Endothelial cell (in vitro differentiated cells): Measurements from ENCODE around the gene BIRC7. TPM values are rescaled to one million over a fixed set of nuclear protein-coding genes. Genes with fewer than 3 reads are reported as not detected.

Experiments
- DNase-seq: peaks from one replicate; pipeline ENCODE4 v3.0.0; 2021; ENCODE audit warnings: low spot score
- H3K27ac Mint-ChIP-seq: one replicate; pipeline ENCODE4 v1.8.0; 2021; ENCODE audit warnings: mixed read lengths, inconsistent platforms; ENCODE audit not compliant: unreplicated experiment
- H3K27me3 Mint-ChIP-seq: one replicate; pipeline ENCODE4 v1.8.0; 2021; ENCODE audit warnings: mild to moderate bottlenecking, moderate library complexity, mixed read lengths, inconsistent platforms; ENCODE audit not compliant: unreplicated experiment
- H3K36me3 Mint-ChIP-seq: one replicate; pipeline ENCODE4 v1.8.0; 2021; ENCODE audit warnings: mild to moderate bottlenecking, low read depth, mixed read lengths, inconsistent platforms; ENCODE audit not compliant: unreplicated experiment
- H3K4me1 Mint-ChIP-seq: one replicate; pipeline ENCODE4 v1.8.0; 2021; ENCODE audit warnings: mild to moderate bottlenecking, mixed read lengths, inconsistent platforms; ENCODE audit not compliant: unreplicated experiment
- H3K4me3 Mint-ChIP-seq: one replicate; pipeline ENCODE4 v1.8.0; 2021; ENCODE audit warnings: mild to moderate bottlenecking, mixed read lengths, inconsistent platforms; ENCODE audit not compliant: unreplicated experiment
- H3K9me3 Mint-ChIP-seq: one replicate; pipeline ENCODE4 v1.8.0; 2021; ENCODE audit warnings: mixed read lengths, inconsistent platforms; ENCODE audit not compliant: unreplicated experiment
- CTCF ChIP-seq: fragments of 200-600 bp; sonication (generic); IDR thresholded peaks from one replicate; pipeline ENCODE4 v1.5.0; 2021; ENCODE audit warnings: antibody characterized with exemption; ENCODE audit not compliant: unreplicated experiment
- total RNA-seq: library from RNA; stranded (reverse); fragmentation: NEBNext Ultra II Directional; extraction: Animal tissue kit (Norgen Biotek cat#: 25700); gene quantifications from one replicate; pipeline ENCODE4 v1.2.1, GENCODE V29; 2021; ENCODE audit not compliant: unreplicated experiment

BIRC7 gene
- total RNA-seq, 1 donor from 2014 or later = not detected

- H3K9me3 Mint-ChIP-seq = no peaks in the 10 kb centered on the region
Measured at GRCh38 chr20:63277466-63278272, 42.0 kb downstream of the BIRC7 start.

GRCh38 chr20:63278661-63279060 lies 43.0 kb downstream of the BIRC7 start:
- Mint-ChIP-seq H3K27me3 (peaks cover 1% of the 10 kb centered on the region), H3K36me3 (peaks cover 13% of the 10 kb centered on the region), H3K4me1 (peaks cover 4% of the 10 kb centered on the region), H3K27ac (no peak overlapping the region), H3K4me3 (no peak overlapping the region), H3K9me3 (no peaks in the 10 kb centered on the region)
- no peak for TF ChIP-seq CTCF
- no peak for DNase-seq

More at GRCh38 chr20:63277466-63278272, 42.0 kb downstream of the BIRC7 start:
- peaks cover 12% of the 10 kb centered on the region for H3K36me3 Mint-ChIP-seq
- H3K4me1 Mint-ChIP-seq = peaks cover 6% of the 10 kb centered on the region
- H3K4me3 Mint-ChIP-seq = no peak overlapping the region
- no peak for TF ChIP-seq CTCF
- peaks cover 7% of the 10 kb centered on the region for H3K27me3 Mint-ChIP-seq
- H3K27ac Mint-ChIP-seq = no peak overlapping the region
- DNase-seq = no peak

GRCh38 chr20:63279931-63280330 lies 44.2 kb downstream of the BIRC7 start:
- Mint-ChIP-seq H3K27ac (no peak overlapping the region), H3K27me3 (peaks cover 1% of the 10 kb centered on the region), H3K9me3 (no peaks in the 10 kb centered on the region), H3K4me1 (no peaks in the 10 kb centered on the region), H3K36me3 (peaks cover 15% of the 10 kb centered on the region), H3K4me3 (no peak overlapping the region)
- no peak for TF ChIP-seq CTCF
- no peak for DNase-seq

GRCh38 chr20:63280371-63280770 lies 44.7 kb downstream of the BIRC7 start:
- Mint-ChIP-seq H3K4me3 (no peak overlapping the region), H3K9me3 (no peaks in the 10 kb centered on the region), H3K4me1 (no peaks in the 10 kb centered on the region), H3K27me3 (no peaks in the 10 kb centered on the region), H3K36me3 (peaks cover 15% of the 10 kb centered on the region), H3K27ac (peak overlapping the region; percentile 75)
- no peak for TF ChIP-seq CTCF
- DNase-seq = no peak

GRCh38 chr20:63280929-63281545 lies 45.3 kb downstream of the BIRC7 start:
- no peak for DNase-seq
- H3K36me3 Mint-ChIP-seq = peaks cover 15% of the 10 kb centered on the region
- H3K4me3 Mint-ChIP-seq = no peak overlapping the region
- H3K27me3 Mint-ChIP-seq = peaks cover 2% of the 10 kb centered on the region
- H3K9me3 Mint-ChIP-seq = no peaks in the 10 kb centered on the region
- H3K27ac Mint-ChIP-seq = no peak overlapping the region
- TF ChIP-seq CTCF = no peak
- no peaks in the 10 kb centered on the region for H3K4me1 Mint-ChIP-seq
